ENCODE data around the gene POU2F3.
A peak's percentile ranks its signal among the peaks of the same experiment; 100 is the strongest.

Gene POU2F3

GRCh38 chr11:120294096-120294495 lies 54.2 kb downstream of the POU2F3 start:
- Histone ChIP-seq H2BK5ac (ENCODE audit: low read depth, low read length, poor library complexity) (no peak overlapping the region), H3K4me2 (ENCODE audit: low read length) (no peak overlapping the region), H3K36me3 (ENCODE audit: control insufficient read depth in 1 of 2, insufficient read depth in 2 of 2, low read length in 2 of 2) (no peaks in the 10 kb centered on the region), H2BK12ac (ENCODE audit: low read length) (no peak overlapping the region), H3K23ac (ENCODE audit: low read length) (no peak overlapping the region), H3K4ac (ENCODE audit: low read depth, low read length) (no peak overlapping the region), H2BK120ac (ENCODE audit: insufficient read depth, low read length, poor library complexity) (peak overlapping the region; percentile 40), H4K91ac (ENCODE audit: low read depth, low read length) (peak overlapping the region; percentile 52), H3K79me1 (ENCODE audit: low read length) (peaks cover 8% of the 10 kb centered on the region), H2AK5ac (ENCODE audit: low read length) (no peak overlapping the region), H3K27me3 (ENCODE audit: insufficient read depth, low read length) (no peaks in the 10 kb centered on the region), H4K8ac (ENCODE audit: low read depth, low read length) (no peak overlapping the region), H3K9me3 (ENCODE audit: insufficient read depth, low read depth, low read length) (no peaks in the 10 kb centered on the region), H2AFZ (ENCODE audit: insufficient read depth, low read length, poor library complexity) (no peak overlapping the region), H3K4me1 (ENCODE audit: control insufficient read depth in 1 of 2, insufficient read depth in 2 of 2, low read length in 2 of 2) (no peaks in the 10 kb centered on the region), H4K12ac (ENCODE audit: low read depth, low read length) (no peak overlapping the region), H3K4me3 (ENCODE audit: low read depth, low read length) (no peak overlapping the region), H3K79me2 (ENCODE audit: control insufficient read depth, insufficient read depth, low read length, poor library complexity) (no peaks in the 10 kb centered on the region), H3K9ac (ENCODE audit: low read length) (no peak overlapping the region), H3K18ac (ENCODE audit: low read length) (no peak overlapping the region), H3K27ac (ENCODE audit: low read depth, low read length) (no peak overlapping the region), H3K14ac (ENCODE audit: low read length) (no peak overlapping the region)
- WGBS (ENCODE audit: extremely low coverage, insufficient coverage, insufficient read length): no CpG with 5 or more reads among the region's 5 CpGs
- DNase-seq: peak; percentile 17 to 73

GRCh38 chr11:120295099-120295498 lies 55.2 kb downstream of the POU2F3 start:
- Histone ChIP-seq H2AK5ac (ENCODE audit: low read length) (no peak overlapping the region), H3K9ac (ENCODE audit: low read length) (no peak overlapping the region), H3K27ac (ENCODE audit: low read depth, low read length) (no peak overlapping the region), H2BK5ac (ENCODE audit: low read depth, low read length, poor library complexity) (no peak overlapping the region), H2BK120ac (ENCODE audit: insufficient read depth, low read length, poor library complexity) (no peak overlapping the region), H3K4me3 (ENCODE audit: low read depth, low read length) (no peak overlapping the region), H4K91ac (ENCODE audit: low read depth, low read length) (no peak overlapping the region), H3K4me2 (ENCODE audit: low read length) (no peak overlapping the region), H3K79me2 (ENCODE audit: control insufficient read depth, insufficient read depth, low read length, poor library complexity) (no peaks in the 10 kb centered on the region), H3K36me3 (ENCODE audit: control insufficient read depth in 1 of 2, insufficient read depth in 2 of 2, low read length in 2 of 2) (peaks cover 0 to 2% of the 10 kb centered on the region in 2 experiments), H3K14ac (ENCODE audit: low read length) (no peak overlapping the region), H3K18ac (ENCODE audit: low read length) (no peak overlapping the region), H4K8ac (ENCODE audit: low read depth, low read length) (no peak overlapping the region), H3K27me3 (ENCODE audit: insufficient read depth, low read length) (no peaks in the 10 kb centered on the region), H4K12ac (ENCODE audit: low read depth, low read length) (no peak overlapping the region), H3K23ac (ENCODE audit: low read length) (no peak overlapping the region), H3K79me1 (ENCODE audit: low read length) (peaks cover 14% of the 10 kb centered on the region), H2BK12ac (ENCODE audit: low read length) (no peak overlapping the region), H3K4me1 (ENCODE audit: control insufficient read depth in 1 of 2, insufficient read depth in 2 of 2, low read length in 2 of 2) (peaks cover 5 to 6% of the 10 kb centered on the region in 2 experiments), H3K9me3 (ENCODE audit: insufficient read depth, low read depth, low read length) (no peaks in the 10 kb centered on the region), H3K4ac (ENCODE audit: low read depth, low read length) (no peak overlapping the region), H2AFZ (ENCODE audit: insufficient read depth, low read length, poor library complexity) (no peak overlapping the region)
- whole genome bisulfite sequencing (ENCODE audit: extremely low coverage, insufficient coverage, insufficient read length): no CpG with 5 or more reads among the region's 4 CpGs
- DNase-seq: peak; percentile 87

- Histone ChIP-seq H2AK5ac (ENCODE audit: low read length) (no peak overlapping the region), H3K4ac (ENCODE audit: low read depth, low read length) (no peak overlapping the region), H2BK120ac (ENCODE audit: insufficient read depth, low read length, poor library complexity) (no peak overlapping the region), H4K12ac (ENCODE audit: low read depth, low read length) (no peak overlapping the region), H2BK5ac (ENCODE audit: low read depth, low read length, poor library complexity) (no peak overlapping the region), H3K4me2 (ENCODE audit: low read length) (no peak overlapping the region), H3K14ac (ENCODE audit: low read length) (no peak overlapping the region), H4K8ac (ENCODE audit: low read depth, low read length) (no peak overlapping the region), H3K36me3 (ENCODE audit: control insufficient read depth in 1 of 2, insufficient read depth in 2 of 2, low read length in 2 of 2) (peaks cover 0 to 2% of the 10 kb centered on the region in 2 experiments), H3K4me3 (ENCODE audit: low read depth, low read length) (no peak overlapping the region), H3K4me1 (ENCODE audit: control insufficient read depth in 1 of 2, insufficient read depth in 2 of 2, low read length in 2 of 2) (peaks cover 8% of the 10 kb centered on the region in 2 experiments), H3K18ac (ENCODE audit: low read length) (no peak overlapping the region), H3K9ac (ENCODE audit: low read length) (no peak overlapping the region), H2BK12ac (ENCODE audit: low read length) (no peak overlapping the region), H2AFZ (ENCODE audit: insufficient read depth, low read length, poor library complexity) (no peak overlapping the region), H3K23ac (ENCODE audit: low read length) (no peak overlapping the region), H3K79me1 (ENCODE audit: low read length) (peaks cover 14% of the 10 kb centered on the region), H3K27ac (ENCODE audit: low read depth, low read length) (no peak overlapping the region), H3K27me3 (ENCODE audit: insufficient read depth, low read length) (no peaks in the 10 kb centered on the region), H3K9me3 (ENCODE audit: insufficient read depth, low read depth, low read length) (no peaks in the 10 kb centered on the region), H3K79me2 (ENCODE audit: control insufficient read depth, insufficient read depth, low read length, poor library complexity) (no peaks in the 10 kb centered on the region), H4K91ac (ENCODE audit: low read depth, low read length) (no peak overlapping the region)
- no peak for DNase-seq
- WGBS (ENCODE audit: extremely low coverage, insufficient coverage, insufficient read length): no CpG with 5 or more reads among the region's 5 CpGs
These were observed 56.6 kb downstream of the POU2F3 start for GRCh38 chr11:120296554-120296953.

DNA sequence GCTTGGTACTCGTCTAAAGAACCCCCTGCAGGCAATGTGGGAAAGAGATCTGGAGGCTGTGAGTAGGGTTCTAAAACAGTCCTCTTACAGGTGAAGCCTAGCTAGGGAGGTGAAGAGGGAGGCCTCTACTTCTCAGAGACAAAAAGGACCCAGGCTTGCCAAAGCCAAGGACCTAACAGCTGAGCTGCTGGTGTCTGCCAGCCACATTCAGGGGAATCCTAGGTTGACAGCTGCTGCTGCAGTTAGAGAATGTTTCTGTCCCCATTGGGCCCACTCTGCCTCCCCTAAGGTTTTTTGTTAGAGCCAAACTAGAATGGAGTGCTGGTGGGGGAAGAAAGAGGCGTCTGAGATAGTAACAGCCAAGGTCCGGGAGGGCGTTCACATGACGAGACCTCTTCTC lies 58.5 kb downstream of the POU2F3 start:
- Histone ChIP-seq H2BK5ac (ENCODE audit: low read depth, low read length, poor library complexity) (no peak overlapping the region), H2AFZ (ENCODE audit: insufficient read depth, low read length, poor library complexity) (no peak overlapping the region)
- no CpG with 5 or more reads among the region's 5 CpGs for WGBS (ENCODE audit: extremely low coverage, insufficient coverage, insufficient read length)

More for the DNA sequence above, 58.5 kb downstream of the POU2F3 start:
- Histone ChIP-seq H3K36me3 (ENCODE audit: control insufficient read depth in 1 of 2, insufficient read depth in 2 of 2, low read length in 2 of 2) (peaks cover 0 to 2% of the 10 kb centered on the region in 2 experiments), H4K8ac (ENCODE audit: low read depth, low read length) (no peak overlapping the region), H3K18ac (ENCODE audit: low read length) (no peak overlapping the region), H4K91ac (ENCODE audit: low read depth, low read length) (no peak overlapping the region), H3K9ac (ENCODE audit: low read length) (no peak overlapping the region), H3K4ac (ENCODE audit: low read depth, low read length) (no peak overlapping the region), H3K27me3 (ENCODE audit: insufficient read depth, low read length) (no peaks in the 10 kb centered on the region), H3K79me1 (ENCODE audit: low read length) (peaks cover 19% of the 10 kb centered on the region), H3K27ac (ENCODE audit: low read depth, low read length) (no peak overlapping the region), H2AK5ac (ENCODE audit: low read length) (no peak overlapping the region), H3K4me2 (ENCODE audit: low read length) (no peak overlapping the region), H3K4me3 (ENCODE audit: low read depth, low read length) (no peak overlapping the region), H3K14ac (ENCODE audit: low read length) (no peak overlapping the region), H4K12ac (ENCODE audit: low read depth, low read length) (no peak overlapping the region), H2BK120ac (ENCODE audit: insufficient read depth, low read length, poor library complexity) (peak overlapping the region; percentile 2), H3K23ac (ENCODE audit: low read length) (no peak overlapping the region), H2BK12ac (ENCODE audit: low read length) (no peak overlapping the region), H3K79me2 (ENCODE audit: control insufficient read depth, insufficient read depth, low read length, poor library complexity) (no peaks in the 10 kb centered on the region), H3K4me1 (ENCODE audit: control insufficient read depth in 1 of 2, insufficient read depth in 2 of 2, low read length in 2 of 2) (peaks cover 21% of the 10 kb centered on the region in 2 experiments), H3K9me3 (ENCODE audit: insufficient read depth, low read depth, low read length) (no peaks in the 10 kb centered on the region)
- DNase-seq: no peak
